ENCODE results near the gene ARHGAP42. TPM values are rescaled to one million over a fixed set of nuclear protein-coding genes. Genes with fewer than 3 reads are reported as not detected.
A peak's percentile ranks its signal among the peaks of the same experiment; 100 is the strongest.

The ARHGAP42 gene
- total and polyA plus RNA-seq, 11 donors = 3.8 to 12.4 (median 8.6) TPM

GRCh38 chr11:100639140-100639539, 47.9 kb upstream of the ARHGAP42 start:
- Histone ChIP-seq H3K9me3 (peaks cover 0 to 5% (median 0%) of the 10 kb centered on the region in 12 donors), H3K27ac (peak overlapping the region in 6 of 12 donors; percentile 2 to 49 (median 36)), H3K36me3 (no peaks in the 10 kb centered on the region), H3K4me3 (no peak overlapping the region), H3K27me3 (no peaks in the 10 kb centered on the region), H3K4me1 (peaks cover 0 to 12% (median 0%) of the 10 kb centered on the region in 12 donors)
- 44 to 53% (median 46%) methylated on average over 9 of the region's 9 CpGs for WGBS, 4 donors
- ATAC-seq (peak in 2 of 4 donors; percentile 16 to 28), DNase-seq (peak in 1 of 5 donors; percentile 27)
- TF ChIP-seq POLR2A (IDR thresholded peaks at IDR 0.05) = no peak
- no peak for TF ChIP-seq CTCF (IDR thresholded peaks at IDR 0.05)
- intact Hi-C loops (cut with DNase I) = no loop called here

- TF ChIP-seq POLR2A (IDR thresholded peaks at IDR 0.05) (no peak), CTCF (IDR thresholded peaks at IDR 0.05) (no peak)
- H3K27me3 ChIP-seq = no peaks in the 10 kb centered on the region
Measured at GRCh38 chr11:100640071-100640470, 47.0 kb upstream of the ARHGAP42 start.

GRCh38 chr11:100640646-100641045, 46.4 kb upstream of the ARHGAP42 start:
- Histone ChIP-seq H3K4me1 (peaks cover 0 to 11% (median 0%) of the 10 kb centered on the region in 12 donors), H3K9me3 (peaks cover 0 to 5% (median 0%) of the 10 kb centered on the region in 12 donors), H3K27ac (no peak overlapping the region), H3K4me3 (no peak overlapping the region), H3K27me3 (no peaks in the 10 kb centered on the region), H3K36me3 (no peaks in the 10 kb centered on the region)
- no peak for TF ChIP-seq CTCF (IDR thresholded peaks at IDR 0.05)
- TF ChIP-seq POLR2A (IDR thresholded peaks at IDR 0.05) = no peak
- intact Hi-C loops (cut with DNase I) = no loop called here
- DNase-seq (no peak), ATAC-seq (no peak)
- WGBS, 4 donors = 14 to 28% (median 22%) methylated on average over 1 of the region's 1 CpG

More at GRCh38 chr11:100640071-100640470, 47.0 kb upstream of the ARHGAP42 start:
- H3K4me3 ChIP-seq = no peak overlapping the region
- H3K27ac ChIP-seq = peak overlapping the region in 1 of 12 donors; percentile 42
- WGBS, 4 donors = 81 to 84% (median 82%) methylated on average over 2 of the region's 2 CpGs
- ATAC-seq (no peak), DNase-seq (no peak)
- peaks cover 0 to 11% (median 0%) of the 10 kb centered on the region in 12 donors for H3K4me1 ChIP-seq
- H3K9me3 ChIP-seq = peaks cover 0 to 5% (median 0%) of the 10 kb centered on the region in 12 donors
- intact Hi-C loops (cut with DNase I) = no loop called here
- H3K36me3 ChIP-seq = no peaks in the 10 kb centered on the region

- Histone ChIP-seq H3K4me3 (no peak overlapping the region), H3K9me3 (peaks cover 0 to 5% (median 0%) of the 10 kb centered on the region in 12 donors), H3K27me3 (no peaks in the 10 kb centered on the region), H3K4me1 (peaks cover 0 to 11% (median 0%) of the 10 kb centered on the region in 12 donors), H3K36me3 (no peaks in the 10 kb centered on the region), H3K27ac (no peak overlapping the region)
- WGBS, 4 donors = 87 to 94% (median 92%) methylated on average over 5 of the region's 5 CpGs
- TF ChIP-seq POLR2A (IDR thresholded peaks at IDR 0.05) = no peak
- no peak for TF ChIP-seq CTCF (IDR thresholded peaks at IDR 0.05)
- DNase-seq (no peak), ATAC-seq (no peak)
- intact Hi-C loops (cut with DNase I) = no loop called here
Measured at GRCh38 chr11:100641456-100641855, 45.6 kb upstream of the ARHGAP42 start.
